T-helper 2 cell treated with Interferon-gamma antibody and Interleukin-4, amounts not matched to agents 5 μg/mL and 100 μg/mL, for 36 hours (primary cell): ENCODE results near the gene ZNF408.

ENCODE experiments used
- DNase-seq: peaks from one replicate; pipeline ENCODE4 v3.0.0; 2021; ENCODE audit warnings: low spot score
- H3K27ac Mint-ChIP-seq: one replicate; pipeline ENCODE4 v1.8.0; 2021; ENCODE audit warnings: mild to moderate bottlenecking, mixed read lengths
- H3K27me3 Mint-ChIP-seq: one replicate; pipeline ENCODE4 v1.8.0; 2021; ENCODE audit warnings: low read depth, mixed read lengths
- H3K36me3 Mint-ChIP-seq: one replicate; pipeline ENCODE4 v1.8.0; 2021; ENCODE audit warnings: low read depth, mixed read lengths
- H3K4me1 Mint-ChIP-seq: one replicate; pipeline ENCODE4 v1.8.0; 2021; ENCODE audit warnings: low read depth, mixed read lengths
- H3K4me3 Mint-ChIP-seq: one replicate; pipeline ENCODE4 v1.8.0; 2022; ENCODE audit warnings: mild to moderate bottlenecking, moderate library complexity, mixed read lengths
- H3K9me3 Mint-ChIP-seq: one replicate; pipeline ENCODE4 v1.8.0; 2021; ENCODE audit warnings: mixed read lengths

ZNF408 gene

GRCh38 chr11:46700241-46701077, at the start of gene ZNF408, which contains the start of gene ARHGAP1:
Gene ZNF408, plus strand, starts transcription at chr11:46701031. Its CDS starts 17 bp downstream, at chr11:46701048.
Gene ARHGAP1, minus strand, starts transcription at chr11:46700619. Its CDS starts 4,512 bp downstream, at chr11:46696107.
- DNase-seq, result peak; percentile 99
- Mint-ChIP-seq H3K4me3 (peak within 1 kb of the TSS; percentile 99), H3K27ac (peak within 1 kb of the TSS; percentile 92), H3K4me1 (peaks cover 28% of the 10 kb centered on the region), H3K9me3 (no peaks in the 10 kb centered on the region), H3K36me3 (peaks cover 45% of the 10 kb centered on the region), H3K27me3 (no peaks in the 10 kb centered on the region)

DNA sequence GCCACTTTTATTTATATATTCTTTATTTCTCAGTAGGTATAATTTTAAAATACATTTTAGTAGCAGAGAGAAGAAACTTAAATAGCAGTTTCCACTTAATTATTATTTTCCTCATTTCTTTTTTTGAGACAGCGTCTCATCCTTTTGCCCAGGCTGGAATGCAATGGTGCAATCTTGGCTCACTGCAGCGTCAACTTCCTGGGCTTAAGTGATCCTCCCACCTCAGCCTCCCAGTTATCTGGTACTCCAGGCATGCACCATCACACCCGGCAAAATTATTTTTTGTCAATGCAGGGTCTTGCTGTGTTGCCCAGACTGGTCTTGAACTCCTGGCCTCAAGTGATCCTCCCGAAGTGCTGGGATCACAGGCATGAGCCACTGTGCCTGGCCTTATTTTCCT, 45.2 kb upstream of the ZNF408 start:
- Mint-ChIP-seq H3K36me3 (peaks cover 45% of the 10 kb centered on the region), H3K4me1 (no peaks in the 10 kb centered on the region), H3K4me3 (no peak overlapping the region), H3K27me3 (no peaks in the 10 kb centered on the region), H3K27ac (no peak overlapping the region), H3K9me3 (no peaks in the 10 kb centered on the region)
- no peak for DNase-seq

DNA sequence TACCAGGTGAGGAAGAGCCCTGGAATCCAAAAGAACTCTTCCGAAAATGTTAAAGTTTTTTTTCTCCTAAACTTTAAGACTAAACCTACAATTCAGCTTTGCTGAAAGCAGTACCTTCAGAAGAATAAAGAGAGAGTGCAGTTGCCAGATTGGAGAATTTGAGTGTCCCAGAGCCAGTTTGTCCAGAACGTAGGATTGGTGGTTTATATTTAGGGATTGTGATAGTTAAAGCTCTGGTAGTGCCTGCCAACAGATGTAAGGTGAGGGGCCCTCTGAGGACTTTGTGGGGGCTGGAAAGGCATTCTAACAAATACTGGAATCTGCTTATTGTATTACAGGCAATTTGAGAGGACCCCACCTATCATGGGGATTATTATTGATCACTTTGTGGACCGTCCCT, 43.6 kb upstream of the ZNF408 start:
- no peak overlapping the region for H3K4me3 Mint-ChIP-seq

DNA sequence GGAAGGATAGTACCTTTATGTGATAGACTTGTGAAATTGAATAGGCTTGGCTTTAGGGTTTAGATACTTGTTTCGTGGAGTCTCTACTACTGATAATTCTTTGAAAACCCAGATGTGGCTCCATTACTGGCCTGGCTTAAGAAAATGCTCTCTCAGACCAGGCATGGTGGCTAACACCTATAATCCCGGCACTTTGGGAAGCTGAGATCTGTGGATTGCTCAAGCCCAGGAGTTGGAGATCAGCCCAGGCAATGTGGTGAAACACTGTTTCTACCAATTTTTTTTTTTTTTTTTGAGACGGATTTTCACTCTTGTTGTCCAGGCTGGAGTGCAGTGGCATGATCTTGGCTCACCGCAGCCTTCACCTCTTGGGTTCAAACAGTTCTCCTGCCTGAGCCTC, 42.6 kb upstream of the ZNF408 start:
- Mint-ChIP-seq H3K27me3 (no peaks in the 10 kb centered on the region), H3K27ac (no peak overlapping the region), H3K4me3 (no peak overlapping the region), H3K36me3 (peaks cover 46% of the 10 kb centered on the region), H3K9me3 (no peaks in the 10 kb centered on the region), H3K4me1 (no peaks in the 10 kb centered on the region)
- DNase-seq, result no peak

More for the DNA sequence above, 43.6 kb upstream of the ZNF408 start:
- H3K27me3 Mint-ChIP-seq, result no peaks in the 10 kb centered on the region
- H3K4me1 Mint-ChIP-seq, result no peaks in the 10 kb centered on the region
- H3K36me3 Mint-ChIP-seq, result peaks cover 41% of the 10 kb centered on the region
- no peak overlapping the region for H3K27ac Mint-ChIP-seq
- DNase-seq, result no peak
- H3K9me3 Mint-ChIP-seq, result no peaks in the 10 kb centered on the region

DNA sequence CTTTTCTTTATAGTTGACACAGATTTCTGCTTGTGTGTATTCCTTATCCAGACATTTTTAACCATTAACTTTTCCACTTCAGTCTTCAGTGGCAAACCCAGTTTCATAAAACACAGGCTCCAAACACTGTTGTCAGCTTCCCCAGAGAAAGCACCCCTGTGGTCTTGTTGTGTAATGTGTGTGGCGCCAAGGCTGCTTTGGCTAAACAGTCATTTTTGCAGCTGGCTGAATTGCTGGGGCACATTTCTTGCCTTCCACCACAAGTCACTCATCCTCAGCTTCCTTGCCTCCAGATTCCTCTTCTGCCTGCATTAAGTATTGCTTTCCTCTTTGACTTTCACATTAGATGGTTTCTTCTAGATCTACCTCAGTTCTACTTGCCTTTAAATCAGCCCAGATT, 40.9 kb upstream of the ZNF408 start:
- Mint-ChIP-seq H3K27me3 (no peaks in the 10 kb centered on the region), H3K27ac (no peak overlapping the region), H3K9me3 (no peaks in the 10 kb centered on the region), H3K4me1 (no peaks in the 10 kb centered on the region), H3K36me3 (peaks cover 53% of the 10 kb centered on the region), H3K4me3 (no peak overlapping the region)
- DNase-seq, result no peak

- H3K4me1 Mint-ChIP-seq, result peaks cover 2% of the 10 kb centered on the region
- H3K36me3 Mint-ChIP-seq, result peaks cover 53% of the 10 kb centered on the region
- DNase-seq, result no peak
- no peaks in the 10 kb centered on the region for H3K27me3 Mint-ChIP-seq
- H3K4me3 Mint-ChIP-seq, result no peak overlapping the region
- no peak overlapping the region for H3K27ac Mint-ChIP-seq
- H3K9me3 Mint-ChIP-seq, result no peaks in the 10 kb centered on the region
These were observed 39.0 kb upstream of the ZNF408 start for GRCh38 chr11:46661836-46662235.

DNA sequence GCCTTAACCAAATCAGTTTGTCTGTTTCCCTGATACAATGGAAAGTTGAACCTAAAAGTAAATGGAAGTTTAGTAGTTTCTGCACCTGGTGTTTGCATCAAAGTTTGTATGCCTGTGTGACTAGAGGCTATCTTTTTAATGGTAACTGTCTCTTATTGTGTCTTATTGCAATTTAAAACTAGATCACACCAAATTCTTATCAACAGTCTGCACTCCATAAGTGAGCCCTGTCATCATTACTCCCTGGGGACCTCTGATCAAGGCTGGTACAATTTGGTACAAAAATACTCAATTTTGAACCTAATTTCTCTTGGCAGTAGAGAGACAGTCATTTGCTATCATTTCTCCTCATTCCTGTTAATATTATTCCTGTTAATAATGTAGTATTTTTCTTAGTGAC, 38.5 kb upstream of the ZNF408 start:
- Mint-ChIP-seq H3K27me3 (no peaks in the 10 kb centered on the region), H3K9me3 (no peaks in the 10 kb centered on the region), H3K27ac (no peak overlapping the region), H3K36me3 (peaks cover 51% of the 10 kb centered on the region), H3K4me3 (no peak overlapping the region), H3K4me1 (peaks cover 2% of the 10 kb centered on the region)
- no peak for DNase-seq

DNA sequence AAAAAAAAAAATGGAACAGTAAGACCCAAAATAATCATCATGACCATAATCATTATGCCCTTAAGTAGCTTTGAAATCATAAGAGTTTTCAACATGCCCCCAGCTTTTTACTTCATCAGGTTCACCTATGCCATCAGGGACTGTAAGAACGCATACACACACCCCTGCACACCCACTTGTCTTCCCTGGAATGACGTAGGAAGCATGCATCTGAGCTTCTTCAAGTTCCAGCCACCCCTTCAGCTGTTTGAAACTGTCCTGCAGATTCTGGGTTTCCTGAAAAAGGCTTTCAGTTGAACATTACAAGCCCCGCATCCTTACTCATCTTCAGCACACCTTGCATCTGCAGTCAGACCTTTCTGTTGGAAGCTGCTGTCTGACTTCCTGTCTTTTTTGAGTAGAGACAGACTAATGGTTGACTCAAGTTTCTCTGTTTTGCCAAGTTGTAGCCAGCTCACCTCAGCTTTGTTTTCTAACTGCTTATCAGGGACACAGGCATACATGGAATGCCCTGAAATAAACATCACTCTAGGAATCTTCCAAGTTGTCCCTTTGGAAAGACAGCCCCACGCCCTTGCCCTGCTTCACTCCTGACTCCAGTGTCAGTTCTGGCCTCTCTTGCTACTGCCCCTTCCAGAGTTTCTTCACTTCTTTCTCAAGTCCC, 37.4 kb upstream of the ZNF408 start:
- H3K9me3 Mint-ChIP-seq, result no peaks in the 10 kb centered on the region
- H3K4me1 Mint-ChIP-seq, result peaks cover 2% of the 10 kb centered on the region
- peak overlapping the region; percentile 52 for H3K27ac Mint-ChIP-seq
- H3K27me3 Mint-ChIP-seq, result no peaks in the 10 kb centered on the region
- no peak for DNase-seq
- peaks cover 42% of the 10 kb centered on the region for H3K36me3 Mint-ChIP-seq
- H3K4me3 Mint-ChIP-seq, result no peak overlapping the region

DNA sequence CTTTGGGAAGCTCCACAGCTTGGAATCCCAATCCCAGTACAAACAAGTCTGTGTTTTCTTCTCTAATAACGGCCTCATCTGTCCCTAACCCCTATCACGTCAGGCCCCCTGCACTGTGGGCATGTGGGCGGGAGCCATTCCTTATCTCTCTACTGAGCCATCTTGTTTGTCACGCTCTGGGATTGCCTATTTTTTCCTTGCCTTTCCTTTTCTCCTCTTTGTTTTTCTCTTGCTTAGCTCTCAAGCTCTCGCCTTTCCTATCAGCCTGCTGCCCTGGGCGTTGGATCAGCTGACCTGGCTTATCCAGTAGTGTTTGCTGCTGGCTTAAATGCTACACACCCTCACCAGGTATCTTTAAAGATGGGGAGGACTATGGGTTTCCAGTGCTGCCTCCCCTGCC, 36.2 kb upstream of the ZNF408 start:
- no peak overlapping the region for H3K27ac Mint-ChIP-seq
- no peak for DNase-seq
- no peaks in the 10 kb centered on the region for H3K27me3 Mint-ChIP-seq
- H3K36me3 Mint-ChIP-seq, result peaks cover 43% of the 10 kb centered on the region
- H3K4me3 Mint-ChIP-seq, result no peak overlapping the region
- H3K4me1 Mint-ChIP-seq, result peaks cover 8% of the 10 kb centered on the region
- no peaks in the 10 kb centered on the region for H3K9me3 Mint-ChIP-seq

- no peak for DNase-seq
- Mint-ChIP-seq H3K36me3 (peaks cover 42% of the 10 kb centered on the region), H3K27ac (no peak overlapping the region), H3K4me1 (peaks cover 13% of the 10 kb centered on the region), H3K9me3 (no peaks in the 10 kb centered on the region), H3K4me3 (no peak overlapping the region), H3K27me3 (no peaks in the 10 kb centered on the region)
These were observed 35.5 kb upstream of the ZNF408 start for GRCh38 chr11:46665356-46665755.

- Mint-ChIP-seq H3K27me3 (no peaks in the 10 kb centered on the region), H3K4me1 (peaks cover 20% of the 10 kb centered on the region), H3K9me3 (no peaks in the 10 kb centered on the region), H3K4me3 (no peak overlapping the region), H3K27ac (peak overlapping the region; percentile 63), H3K36me3 (peaks cover 47% of the 10 kb centered on the region)
- no peak for DNase-seq
These were observed 34.3 kb upstream of the ZNF408 start for GRCh38 chr11:46666516-46666915.

- H3K27me3 Mint-ChIP-seq, result no peaks in the 10 kb centered on the region
- H3K4me3 Mint-ChIP-seq, result no peak overlapping the region
- peak overlapping the region; percentile 63 for H3K27ac Mint-ChIP-seq
- peaks cover 25% of the 10 kb centered on the region for H3K4me1 Mint-ChIP-seq
- peaks cover 49% of the 10 kb centered on the region for H3K36me3 Mint-ChIP-seq
- no peaks in the 10 kb centered on the region for H3K9me3 Mint-ChIP-seq
- DNase-seq, result no peak
These were observed 33.8 kb upstream of the ZNF408 start for GRCh38 chr11:46667043-46667481.

DNA sequence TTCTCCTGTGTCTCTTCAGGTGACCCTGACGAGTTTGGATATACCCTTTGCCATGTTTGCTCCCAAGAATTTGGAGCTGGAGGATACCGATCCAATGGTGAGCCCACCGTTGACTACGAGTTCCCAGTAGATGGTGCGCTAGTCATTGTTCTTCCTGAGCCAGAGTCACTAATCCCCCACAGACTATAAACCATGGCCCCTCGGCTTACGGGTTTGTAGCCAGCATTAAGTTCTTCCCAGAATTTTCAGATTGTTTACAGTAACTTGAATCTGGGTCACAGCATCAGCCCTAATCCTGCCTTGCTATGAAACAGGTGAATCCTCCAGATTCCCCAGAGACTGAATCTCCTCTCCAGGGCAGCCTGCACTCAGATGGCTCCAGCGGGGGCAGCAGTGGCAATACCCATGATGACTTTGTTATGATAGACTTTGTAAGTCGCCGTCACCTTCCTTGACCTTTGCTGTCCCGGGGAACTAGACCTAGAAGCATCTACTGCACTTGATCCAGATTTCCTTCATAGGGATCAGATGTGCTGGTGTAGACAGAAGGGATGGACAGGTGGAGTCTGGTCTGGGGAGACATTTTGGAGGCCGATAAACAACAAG, 32.2 kb upstream of the ZNF408 start:
- no peaks in the 10 kb centered on the region for H3K27me3 Mint-ChIP-seq
- peaks cover 30% of the 10 kb centered on the region for H3K4me1 Mint-ChIP-seq
- no peaks in the 10 kb centered on the region for H3K9me3 Mint-ChIP-seq
- peaks cover 49% of the 10 kb centered on the region for H3K36me3 Mint-ChIP-seq
- no peak for DNase-seq
- no peak overlapping the region for H3K4me3 Mint-ChIP-seq
- peak overlapping the region; percentile 57 for H3K27ac Mint-ChIP-seq

DNA sequence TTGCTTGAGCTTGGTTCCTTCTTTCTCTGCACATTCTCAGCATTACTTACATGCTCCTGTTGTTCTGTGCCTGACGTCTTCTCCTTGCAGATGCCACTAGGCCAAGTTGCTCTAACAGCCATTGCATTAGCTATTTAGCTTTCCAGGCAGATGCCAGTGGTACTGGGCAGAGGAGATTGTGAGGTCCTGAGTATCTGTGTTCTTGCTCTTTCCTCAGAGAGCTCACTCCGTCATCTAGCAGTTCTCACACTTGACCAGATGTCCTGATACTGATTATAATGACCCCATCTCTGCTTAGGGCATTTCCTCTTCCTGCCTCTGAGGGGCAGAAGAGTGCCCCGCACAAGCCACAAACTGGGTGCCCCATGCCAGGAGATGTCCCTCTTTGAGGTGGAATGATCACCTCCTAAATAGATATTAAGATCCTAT, 31.1 kb upstream of the ZNF408 start:
- Mint-ChIP-seq H3K4me3 (peak overlapping the region; percentile 40), H3K9me3 (no peaks in the 10 kb centered on the region), H3K27ac (peak overlapping the region; percentile 55), H3K4me1 (peaks cover 36% of the 10 kb centered on the region), H3K36me3 (peaks cover 50% of the 10 kb centered on the region), H3K27me3 (no peaks in the 10 kb centered on the region)
- no peak for DNase-seq
